GM21825 (cell line): Measurements from ENCODE around the gene SLC15A3.
"Not testable (repeated sequence)": the region's sequence is repeated elsewhere in the genome, so short reads cannot be mapped to it uniquely, and the experiment has no call there.

Experiments
- ATAC-seq: cut with Tn5 transposase; IDR thresholded peaks from one replicate; pipeline ENCODE4 v1.9.1; 2021; ENCODE audit warnings: mild to moderate bottlenecking, moderate library complexity; ENCODE audit not compliant: unreplicated experiment

Gene SLC15A3

DNA sequence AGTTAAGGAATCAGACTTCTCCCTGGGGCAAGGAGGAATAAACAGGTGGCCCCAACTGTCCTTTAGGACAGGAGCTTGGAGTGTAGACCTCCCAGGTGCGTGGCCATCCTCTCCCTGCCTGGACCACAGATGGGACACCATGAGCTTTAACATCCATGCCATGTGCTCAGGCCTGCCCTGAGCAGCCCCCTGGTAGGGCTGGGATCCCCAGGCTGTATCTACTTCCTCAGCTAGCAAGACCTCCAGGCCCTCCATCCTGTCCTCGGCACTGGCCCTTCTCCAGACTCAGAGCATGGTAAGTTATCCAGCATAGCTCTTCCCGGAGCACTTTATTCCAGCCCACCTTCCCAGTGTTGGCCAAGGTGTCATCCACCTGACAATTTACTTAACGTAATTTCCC is 25.2 kb upstream of the SLC15A3 start:
- no peak for ATAC-seq

DNA sequence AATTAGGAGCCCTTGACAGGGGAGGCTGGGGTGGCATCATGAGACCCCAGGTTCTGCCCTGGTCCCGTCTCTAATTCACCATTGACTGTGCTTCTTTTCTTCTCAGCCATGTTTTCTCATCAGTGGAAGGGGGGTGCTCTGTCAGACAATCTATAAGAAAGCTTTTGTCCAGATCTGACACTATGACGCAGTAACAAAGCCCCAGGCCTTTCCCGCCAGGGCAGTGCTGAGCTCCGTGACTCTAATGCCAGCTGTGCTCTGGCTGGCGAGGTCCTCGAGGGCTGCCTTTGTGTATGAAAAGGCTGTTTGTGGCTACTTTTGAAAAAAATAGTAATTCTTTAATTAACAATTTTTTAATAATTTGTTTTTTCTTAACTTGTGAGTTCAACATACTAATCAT is 22.8 kb upstream of the SLC15A3 start:
- no peak for ATAC-seq

DNA sequence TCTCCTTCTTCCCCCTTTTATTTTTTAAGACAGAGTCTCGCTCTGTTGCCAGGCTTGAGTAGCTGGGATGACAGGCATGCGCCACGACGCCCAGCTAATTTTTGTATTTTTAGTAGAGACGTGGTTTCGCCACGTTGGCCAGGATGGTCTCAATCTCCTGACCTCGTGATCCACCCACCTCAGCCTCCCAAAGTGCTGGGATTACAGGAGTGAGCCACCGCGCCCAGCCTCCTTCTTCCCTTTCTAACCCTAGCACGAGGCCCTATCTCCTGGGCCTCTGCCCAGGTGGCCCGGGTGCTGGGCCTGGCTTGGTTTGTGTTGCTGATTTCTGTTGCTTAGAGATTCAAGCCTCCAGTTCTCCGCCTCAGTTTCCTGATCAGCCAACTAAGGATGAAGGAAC is 22.3 kb upstream of the SLC15A3 start:
- ATAC-seq: not testable (repeated sequence)

- no peak for ATAC-seq
Measured at GRCh38 chr11:60973699-60974098, 21.7 kb upstream of the SLC15A3 start.

DNA sequence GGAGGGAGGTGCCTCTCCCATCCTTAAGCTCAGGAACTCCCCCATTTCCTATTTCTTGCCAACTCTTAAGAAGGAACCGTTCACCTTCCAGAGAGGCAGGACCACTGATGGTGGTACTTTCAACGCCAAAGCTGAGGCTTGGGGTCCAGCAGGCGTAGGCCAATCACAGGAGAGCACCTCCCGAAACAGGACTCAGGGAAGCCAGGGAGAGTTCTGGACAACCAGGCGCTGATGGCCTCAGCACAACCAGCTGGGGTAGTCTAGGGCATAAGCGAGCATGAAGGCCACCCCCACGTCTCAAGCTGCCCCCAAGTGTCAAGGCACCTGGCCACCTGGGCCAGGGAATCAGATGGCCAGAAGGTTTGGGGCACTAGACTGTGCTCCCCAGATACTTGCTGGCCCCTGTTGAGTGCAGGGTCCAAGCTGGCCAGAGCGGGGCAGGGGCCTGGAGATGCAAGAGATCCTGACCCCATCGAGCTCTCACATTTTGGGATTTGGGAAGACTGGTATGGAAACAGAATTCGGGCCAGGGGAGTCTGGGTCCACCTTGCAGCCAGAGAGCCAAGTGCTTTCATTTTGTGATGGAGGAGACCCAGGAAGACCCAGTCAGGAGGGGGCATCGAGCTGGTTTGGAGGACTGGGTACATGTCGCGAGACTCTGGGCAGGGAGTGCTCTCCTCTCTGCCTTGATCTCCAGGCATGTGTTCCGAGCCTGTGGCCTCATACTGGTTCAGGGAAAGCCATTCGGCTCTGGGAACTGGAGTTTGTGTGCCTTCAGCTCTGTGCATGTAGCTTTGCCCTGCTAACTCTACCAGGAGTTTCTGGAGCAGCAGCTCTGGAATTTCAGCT is 20.4 kb upstream of the SLC15A3 start:
- ATAC-seq: no peak

DNA sequence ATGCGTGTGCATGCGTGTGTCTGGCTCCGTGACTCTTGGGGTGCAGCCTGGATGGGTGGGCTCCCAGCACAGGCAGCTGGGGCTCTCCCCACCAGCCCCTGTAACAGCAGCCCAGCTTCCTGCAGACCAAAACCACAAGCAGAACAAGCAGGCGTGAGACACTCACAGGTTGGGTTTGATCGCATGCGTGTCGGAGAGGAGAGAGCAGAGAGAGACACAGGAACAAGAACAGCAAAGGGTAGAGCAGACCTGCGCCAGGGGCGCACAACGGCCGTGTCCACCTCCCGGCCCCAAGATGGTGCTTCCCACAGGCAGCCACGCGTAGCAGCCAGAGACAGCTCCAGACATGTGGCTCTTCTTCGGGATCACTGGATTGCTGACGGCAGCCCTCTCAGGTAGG is 19.5 kb upstream of the SLC15A3 start, which contains the start of gene CD6:
Gene CD6, plus strand, starts transcription at position 161 of the 400 bp plus-strand sequence. Its CDS starts 186 bp downstream, at position 347.
- no peak for ATAC-seq

GRCh38 chr11:60970890-60971289 is 18.9 kb upstream of the SLC15A3 start:
- ATAC-seq: no peak

DNA sequence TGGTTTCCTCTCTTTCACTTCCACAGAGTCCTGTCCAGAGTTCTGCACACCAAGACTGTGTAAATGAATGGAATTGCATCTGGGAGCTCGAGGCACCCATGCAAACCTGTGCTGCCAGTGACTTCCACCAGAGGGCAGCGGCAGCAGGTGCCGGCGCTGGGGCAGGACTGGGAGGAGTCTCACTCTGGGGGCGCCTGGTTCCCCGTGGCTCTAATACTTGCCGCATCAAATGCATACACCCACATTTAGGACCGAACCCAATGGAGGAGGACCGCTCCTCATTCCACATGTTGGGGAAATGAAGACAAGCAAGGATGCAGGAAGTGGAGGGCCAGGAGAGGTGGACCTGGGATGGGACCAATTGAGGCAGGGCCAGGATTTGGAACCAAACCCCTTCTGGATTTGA is 18.4 kb upstream of the SLC15A3 start:
- peak; percentile 61 for ATAC-seq

- no peak for ATAC-seq
Measured at GRCh38 chr11:60968223-60968622, 16.2 kb upstream of the SLC15A3 start.

DNA sequence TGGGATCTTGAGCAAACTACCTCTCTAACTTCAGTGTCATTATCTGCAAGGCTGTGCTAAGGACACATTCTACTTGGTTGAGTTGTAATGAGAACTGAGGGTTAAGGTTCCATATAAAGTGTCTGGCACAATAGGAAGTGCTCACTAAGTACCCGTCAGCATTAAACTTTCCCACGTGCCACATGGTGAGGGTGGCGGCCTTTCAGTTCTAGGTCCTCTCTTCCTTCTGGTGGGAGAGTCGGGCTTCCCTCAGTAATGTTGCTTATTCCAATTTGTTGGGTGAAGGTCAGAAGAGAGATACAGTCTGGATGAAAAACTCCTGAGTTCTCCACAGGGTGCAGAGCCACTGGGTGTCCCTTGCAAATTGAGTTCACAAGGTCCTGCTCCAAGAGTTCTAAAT is 14.9 kb upstream of the SLC15A3 start:
- ATAC-seq: no peak

DNA sequence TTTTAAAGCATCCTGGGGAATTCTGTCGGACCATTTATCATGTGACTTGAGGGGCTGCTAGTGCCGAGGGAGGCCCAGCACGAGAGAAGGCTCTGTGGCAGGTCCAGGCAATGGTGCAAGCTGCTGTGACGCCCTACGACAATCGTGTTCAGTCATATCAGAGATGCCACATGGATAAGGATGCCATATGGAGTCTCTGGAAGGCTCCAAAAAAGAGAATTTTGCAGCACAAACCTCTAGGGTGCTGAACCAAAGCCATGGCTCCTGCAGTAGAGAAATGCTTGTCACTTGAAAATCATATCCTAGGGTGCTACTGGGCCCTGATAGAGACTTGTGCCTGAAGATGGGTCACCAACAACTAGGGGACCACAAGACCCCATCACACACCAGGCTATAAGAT is 12.8 kb upstream of the SLC15A3 start:
- ATAC-seq: no peak

- no peak for ATAC-seq
Measured at GRCh38 chr11:60960405-60960804, 8.4 kb upstream of the SLC15A3 start.

DNA sequence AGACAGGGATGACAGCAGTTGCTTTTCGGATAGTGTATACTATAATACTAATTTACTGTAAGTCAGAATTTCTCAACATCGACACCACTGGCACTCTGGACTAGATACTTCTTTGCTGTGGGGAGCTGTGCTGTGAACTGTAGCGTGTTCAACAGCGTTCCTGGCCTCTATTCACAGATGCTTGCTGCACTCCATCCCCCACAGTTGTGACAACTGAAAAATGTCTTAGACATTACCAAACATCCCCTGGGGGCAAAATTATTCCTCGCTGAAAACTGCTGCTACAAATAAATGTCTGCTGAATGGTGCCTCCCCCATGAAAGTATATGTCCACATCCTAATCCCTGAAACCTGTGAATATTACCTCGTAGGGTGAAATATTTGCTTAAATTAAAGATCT is 7.5 kb upstream of the SLC15A3 start:
- ATAC-seq: no peak

DNA sequence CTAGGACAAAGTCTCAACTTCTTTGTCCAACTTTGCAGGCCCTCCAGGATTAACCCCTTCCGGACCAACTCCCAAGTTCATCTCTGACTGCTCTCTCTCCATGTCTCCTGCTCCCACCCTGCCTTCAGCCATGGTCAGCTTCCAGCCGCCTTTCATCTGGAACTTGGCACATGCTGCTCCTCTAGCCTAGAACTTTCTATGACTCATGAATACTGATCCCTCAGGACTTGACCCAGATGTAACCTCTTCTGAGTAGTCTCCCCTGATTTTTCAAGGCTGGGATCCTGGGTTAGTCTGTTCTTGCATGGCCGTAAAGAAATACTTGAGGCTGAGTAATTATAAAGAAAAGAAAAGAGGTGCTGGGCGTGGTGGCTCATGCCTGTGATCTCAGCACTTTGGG is 5.2 kb upstream of the SLC15A3 start:
- no peak for ATAC-seq

DNA sequence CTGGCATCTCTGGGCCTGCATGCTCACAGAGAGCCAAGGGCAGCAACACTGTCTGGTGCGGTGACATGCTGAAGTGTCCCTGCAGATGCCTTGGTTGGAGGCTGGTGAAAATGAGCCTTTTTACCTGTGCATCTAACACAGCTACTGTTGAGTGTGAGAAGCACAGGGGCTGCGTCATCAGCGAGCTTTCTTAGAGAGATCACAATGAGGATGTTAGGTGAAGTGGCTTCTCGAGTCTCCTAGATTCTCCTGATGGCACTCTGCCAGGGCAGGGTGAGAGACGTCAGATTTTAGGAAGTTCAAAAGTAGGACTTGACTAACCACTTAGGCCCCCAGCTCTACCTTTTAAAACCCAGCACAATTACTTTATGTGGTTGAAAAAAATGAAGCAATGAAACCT is 3.6 kb upstream of the SLC15A3 start:
- ATAC-seq: no peak

DNA sequence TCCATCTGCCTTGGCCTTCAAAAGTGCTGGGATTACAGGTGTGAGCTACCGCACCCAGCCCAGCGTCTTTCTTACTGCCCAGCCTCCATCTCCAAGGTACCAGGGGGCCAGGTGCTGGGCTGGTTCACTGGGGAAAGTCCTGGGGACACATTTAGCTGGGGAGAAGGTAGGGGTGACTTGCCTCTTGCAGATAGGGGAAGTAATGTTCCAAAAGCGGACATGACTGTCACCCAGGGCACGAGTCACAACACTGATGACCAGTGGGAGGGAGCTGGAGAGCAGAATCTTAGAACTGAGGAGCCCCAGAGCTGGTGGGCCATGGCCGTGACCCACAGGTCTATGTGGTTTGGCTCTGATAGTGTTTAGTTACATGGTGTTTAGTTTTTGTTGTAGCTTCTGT is 2.4 kb upstream of the SLC15A3 start:
- no peak for ATAC-seq

DNA sequence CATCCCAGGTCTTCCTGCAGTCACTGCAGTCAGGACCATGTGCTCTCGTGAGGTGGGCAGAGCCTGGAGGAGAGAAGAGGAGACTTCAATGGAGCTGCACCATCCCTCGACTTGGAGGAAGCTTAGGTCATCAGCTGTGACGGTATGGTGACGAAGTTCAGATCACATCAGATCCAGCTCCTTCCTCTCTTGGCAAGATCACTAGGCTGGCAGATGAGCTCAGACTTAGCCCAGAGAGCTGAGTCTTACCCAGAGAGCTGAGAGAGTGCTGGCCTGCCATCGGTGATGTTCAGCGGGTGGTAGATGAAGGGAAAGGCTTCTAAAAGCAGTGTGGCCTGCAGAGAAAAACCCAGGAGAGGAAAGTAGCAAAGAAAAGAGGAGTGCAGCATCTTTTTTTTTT is 1.8 kb upstream of the SLC15A3 start:
- no peak for ATAC-seq

DNA sequence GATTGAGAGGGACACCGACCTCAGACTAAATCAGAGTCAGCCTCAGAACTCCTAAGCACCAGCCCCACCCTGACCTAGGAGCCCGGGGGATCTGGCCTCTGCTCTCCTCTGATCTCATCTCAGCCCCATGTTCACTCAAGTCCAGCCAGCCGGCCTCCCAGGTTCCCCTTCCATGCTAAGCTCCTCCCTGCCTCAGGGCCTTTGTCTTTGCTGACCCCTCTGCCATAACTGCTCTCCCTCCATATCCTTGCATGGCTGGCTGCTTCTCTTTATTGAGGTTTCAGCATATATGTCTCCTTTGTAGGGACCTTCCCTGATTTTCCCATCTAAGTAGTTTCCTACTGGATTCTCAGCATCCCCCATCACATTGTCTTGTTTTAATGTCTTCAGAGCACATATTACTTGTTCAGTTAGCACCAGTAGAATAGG is 780 bp upstream of the SLC15A3 start:
- ATAC-seq: no peak

GRCh38 chr11:60951606-60951903 is 421 bp downstream of the SLC15A3 start:
- no peak for ATAC-seq

- ATAC-seq: no peak
Measured at GRCh38 chr11:60950933-60951605, 907 bp downstream of the SLC15A3 start.

GRCh38 chr11:60950024-60950423 is 2.0 kb downstream of the SLC15A3 start:
- no peak for ATAC-seq

- ATAC-seq: no peak
Measured at GRCh38 chr11:60948250-60948649, 3.7 kb downstream of the SLC15A3 start.

DNA sequence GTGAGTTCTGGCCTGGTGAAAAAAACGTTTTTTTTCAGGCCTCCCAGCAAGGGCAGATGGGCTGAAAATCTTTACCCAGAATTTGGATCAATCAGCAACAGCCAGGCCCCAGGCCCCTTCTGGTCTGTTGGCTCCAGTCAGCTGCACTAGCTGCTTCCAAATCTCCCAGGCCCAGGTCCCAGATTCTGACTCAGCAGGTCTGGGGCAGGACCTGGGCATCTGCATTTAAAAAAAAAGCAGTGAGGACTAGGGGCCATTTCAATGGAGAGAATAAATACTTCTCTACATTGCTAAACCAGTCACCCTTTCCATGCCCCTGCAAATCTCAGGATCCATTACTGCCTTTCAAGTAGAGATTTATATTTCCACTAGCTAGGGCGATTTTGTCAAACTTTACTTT is 4.3 kb downstream of the SLC15A3 start:
- ATAC-seq: no peak
